Muscle of leg (tissue), 11 donors: ENCODE measurements around the gene SPATA33. TPM values are rescaled to one million over a fixed set of nuclear protein-coding genes. Genes with fewer than 3 reads are reported as not detected.
"Not testable (repeated sequence)": the region's sequence is repeated elsewhere in the genome, so short reads cannot be mapped to it uniquely, and the experiment has no call there.

ENCODE experiments used
- DNase-seq: peaks from one replicate; pipeline ENCODE4 v3.0.0; 2013
- H3K27ac ChIP-seq: one replicate; pipeline ENCODE4 v1.5.1; 2013; ENCODE audit warnings: mild to moderate bottlenecking, low read length, control low read depth
- H3K27me3 ChIP-seq: one replicate; pipeline ENCODE4 v1.6.1; 2013; ENCODE audit warnings: low read length; ENCODE audit not compliant: control insufficient read depth, insufficient read depth
- H3K36me3 ChIP-seq: one replicate; pipeline ENCODE4 v1.6.1; 2013; ENCODE audit warnings: low read length; ENCODE audit not compliant: control insufficient read depth, insufficient read depth
- H3K4me1 ChIP-seq: one replicate; pipeline ENCODE4 v1.6.1; 2013; ENCODE audit warnings: low read length; ENCODE audit not compliant: control insufficient read depth, insufficient read depth
- H3K4me3 ChIP-seq: one replicate; pipeline ENCODE4 v1.5.1; 2013; ENCODE audit warnings: low read length, control low read depth
- H3K9me3 ChIP-seq: replicated peaks from 2 replicates; pipeline ENCODE4 v1.6.1; 2013; ENCODE audit warnings: low read depth, low read length; ENCODE audit not compliant: control insufficient read depth
- WGBS: methylation state at CpG from one replicate; pipeline ENCODE4 v1.1.5; 2013; ENCODE audit warnings: missing lambda C conversion rate; ENCODE audit not compliant: insufficient coverage; 5-methylcytosine and 5-hydroxymethylcytosine counted together
- polyA plus RNA-seq, 8 donors: library from polyadenylated mRNA; unstranded; fragments of 120-200 nt; gene quantifications; one replicate each; pipeline versions ENCODE4 v1.2.1 to v1.2.3, GENCODE V29; 2013; ENCODE audit warnings: inconsistent platforms in 1 of 8, low replicate concordance in 1 of 8; ENCODE audit not compliant: insufficient read length in 8 of 8, insufficient read depth in 1 of 8
- total RNA-seq: library from RNA; stranded (reverse); fragments of 120-200 nt; gene quantifications from one replicate; pipeline ENCODE4 v1.2.4, GENCODE V29; 2013

Gene SPATA33
- total and polyA plus RNA-seq, 9 donors, result 2.7 to 7.1 (median 4.7) TPM

DNA sequence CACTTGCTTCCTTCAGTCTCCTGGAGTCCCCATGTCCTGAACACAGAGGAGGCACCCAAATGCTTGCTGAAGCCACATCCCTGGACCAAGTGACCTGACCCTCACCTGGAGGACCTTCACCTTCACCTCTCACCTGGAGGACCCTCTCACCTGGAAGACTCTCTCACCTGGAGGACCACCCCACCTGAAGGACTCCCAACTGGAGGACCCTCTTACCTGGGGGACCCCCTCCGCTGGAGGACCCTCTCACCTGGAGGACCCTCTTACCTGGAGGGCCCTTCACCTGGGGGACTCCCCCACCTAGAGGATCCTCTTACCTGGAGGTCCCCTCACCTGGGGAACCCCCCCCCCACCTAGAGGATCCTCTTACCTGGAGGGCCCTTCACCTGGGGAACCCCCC is 28.3 kb downstream of the SPATA33 start:
- Histone ChIP-seq H3K36me3 (peaks cover 11% of the 10 kb centered on the region), H3K4me3 (no peak overlapping the region), H3K27ac (no peak overlapping the region), H3K27me3 (no peaks in the 10 kb centered on the region), H3K9me3 (no peaks in the 10 kb centered on the region), H3K4me1 (peaks cover 13% of the 10 kb centered on the region)
- DNase-seq, result no peak
- no CpG with 5 or more reads among the region's 1 CpG for WGBS

- peaks cover 17% of the 10 kb centered on the region for H3K36me3 ChIP-seq
- H3K4me3 ChIP-seq, result peak within 1 kb of the TSS; percentile 72
- peak within 1 kb of the TSS; percentile 79 for H3K27ac ChIP-seq
- under 1% methylated on average over 67 of the region's 67 CpGs for WGBS
- H3K9me3 ChIP-seq, result no peaks in the 10 kb centered on the region
- no peaks in the 10 kb centered on the region for H3K27me3 ChIP-seq
- peaks cover 13% of the 10 kb centered on the region for H3K4me1 ChIP-seq
- peak; percentile 93 for DNase-seq
Observed at GRCh38 chr16:89686520-89687091, 29.0 kb downstream of the SPATA33 start, which contains the start of gene CDK10. TSS of gene CDK10 (plus strand) at chr16:89686689. CDS start at chr16:89686711, 22 bp downstream.

- 12% methylated on average over 38 of the region's 42 CpGs for WGBS
- Histone ChIP-seq H3K27ac (peak overlapping the region; percentile 42), H3K4me1 (peaks cover 13% of the 10 kb centered on the region), H3K27me3 (no peaks in the 10 kb centered on the region), H3K9me3 (no peaks in the 10 kb centered on the region), H3K36me3 (peaks cover 24% of the 10 kb centered on the region), H3K4me3 (peak overlapping the region; percentile 72)
- no peak for DNase-seq
Observed at GRCh38 chr16:89687092-89687940, 29.7 kb downstream of the SPATA33 start.

DNA sequence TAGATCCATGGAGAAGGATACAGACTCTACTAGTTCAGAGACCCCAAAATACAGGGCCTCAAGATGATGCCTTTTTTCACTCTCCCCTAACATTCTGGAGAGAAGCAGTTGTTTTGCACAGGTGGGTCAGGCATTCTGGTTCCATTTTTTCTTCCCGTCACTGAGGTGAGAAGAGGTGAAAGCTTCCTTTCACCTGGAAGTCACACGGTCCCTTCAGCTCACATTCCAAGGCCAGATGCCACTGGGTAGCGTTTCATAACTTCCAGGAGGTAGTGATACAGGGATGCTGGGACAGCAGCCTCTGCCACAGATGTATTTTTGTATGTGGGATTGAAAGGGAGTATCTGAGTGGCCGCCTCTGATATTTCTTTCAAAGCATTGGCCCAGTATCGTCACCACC is 30.8 kb downstream of the SPATA33 start:
- H3K4me3 ChIP-seq, result no peak overlapping the region
- no peaks in the 10 kb centered on the region for H3K27me3 ChIP-seq
- 100% methylated on average over 1 of the region's 5 CpGs for WGBS
- H3K9me3 ChIP-seq, result no peaks in the 10 kb centered on the region
- H3K4me1 ChIP-seq, result peaks cover 13% of the 10 kb centered on the region
- no peak for DNase-seq
- H3K27ac ChIP-seq, result no peak overlapping the region
- H3K36me3 ChIP-seq, result peaks cover 33% of the 10 kb centered on the region

- H3K4me1 ChIP-seq, result peaks cover 13% of the 10 kb centered on the region
- no peak overlapping the region for H3K27ac ChIP-seq
- H3K4me3 ChIP-seq, result no peak overlapping the region
- 93% methylated on average over 13 of the region's 13 CpGs for WGBS
- no peaks in the 10 kb centered on the region for H3K9me3 ChIP-seq
- no peaks in the 10 kb centered on the region for H3K27me3 ChIP-seq
- H3K36me3 ChIP-seq, result peaks cover 39% of the 10 kb centered on the region
- DNase-seq, result no peak
Observed at GRCh38 chr16:89689142-89689541, 31.5 kb downstream of the SPATA33 start.

DNA sequence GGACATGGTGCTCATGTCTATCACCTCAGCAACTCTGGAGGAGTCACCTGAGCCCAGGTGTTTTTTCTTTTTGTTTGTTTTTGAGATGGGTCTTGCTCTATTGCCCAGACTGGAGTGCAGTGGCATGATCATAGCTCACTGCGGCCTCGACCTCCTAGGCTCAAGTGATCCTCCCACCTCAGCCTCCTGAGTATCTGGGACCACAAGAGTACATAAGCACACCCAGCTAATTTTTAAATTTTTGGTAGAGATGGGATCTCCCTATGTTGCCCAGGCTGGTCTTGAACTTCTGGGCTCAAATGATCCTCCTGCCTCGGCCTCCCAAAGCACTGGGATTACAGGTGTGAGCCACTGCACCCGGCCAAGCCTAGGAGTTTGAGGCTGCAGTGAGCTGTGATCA is 32.0 kb downstream of the SPATA33 start:
- Histone ChIP-seq H3K4me1 (peaks cover 13% of the 10 kb centered on the region), H3K36me3 (peaks cover 43% of the 10 kb centered on the region)
- H3K9me3 ChIP-seq, DNase-seq, H3K4me3 ChIP-seq, H3K27ac ChIP-seq, H3K27me3 ChIP-seq: not testable (repeated sequence)
- 83% methylated on average over 1 of the region's 4 CpGs for WGBS

DNA sequence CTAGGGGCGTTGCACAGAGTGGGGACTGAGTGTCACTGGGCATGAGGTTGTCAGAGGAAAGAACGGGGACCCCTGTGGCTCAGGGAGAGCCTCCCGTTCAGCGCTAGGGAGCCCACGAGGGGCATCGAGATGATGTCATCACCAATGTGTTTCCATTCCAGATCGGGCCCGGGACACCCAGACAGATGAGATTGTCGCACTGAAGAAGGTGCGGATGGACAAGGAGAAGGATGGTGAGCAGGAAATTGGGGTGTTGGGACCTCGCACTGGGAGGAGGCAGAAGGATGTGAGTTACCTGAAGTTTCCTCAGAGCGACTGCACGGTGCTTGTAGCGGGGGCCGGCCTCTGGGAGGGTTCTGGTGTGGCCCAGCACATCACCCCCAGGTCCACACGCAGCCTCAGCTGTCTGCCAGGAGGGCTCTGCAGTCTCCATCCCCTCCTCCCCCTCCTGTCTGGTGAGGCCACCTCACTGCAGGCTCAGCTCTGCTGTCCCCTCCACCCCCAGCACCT is 32.8 kb downstream of the SPATA33 start:
- peaks cover 13% of the 10 kb centered on the region for H3K4me1 ChIP-seq
- no peaks in the 10 kb centered on the region for H3K27me3 ChIP-seq
- peaks cover 49% of the 10 kb centered on the region for H3K36me3 ChIP-seq
- no peaks in the 10 kb centered on the region for H3K9me3 ChIP-seq
- DNase-seq, result no peak
- no peak overlapping the region for H3K4me3 ChIP-seq
- no peak overlapping the region for H3K27ac ChIP-seq
- 92% methylated on average over 9 of the region's 16 CpGs for WGBS

DNA sequence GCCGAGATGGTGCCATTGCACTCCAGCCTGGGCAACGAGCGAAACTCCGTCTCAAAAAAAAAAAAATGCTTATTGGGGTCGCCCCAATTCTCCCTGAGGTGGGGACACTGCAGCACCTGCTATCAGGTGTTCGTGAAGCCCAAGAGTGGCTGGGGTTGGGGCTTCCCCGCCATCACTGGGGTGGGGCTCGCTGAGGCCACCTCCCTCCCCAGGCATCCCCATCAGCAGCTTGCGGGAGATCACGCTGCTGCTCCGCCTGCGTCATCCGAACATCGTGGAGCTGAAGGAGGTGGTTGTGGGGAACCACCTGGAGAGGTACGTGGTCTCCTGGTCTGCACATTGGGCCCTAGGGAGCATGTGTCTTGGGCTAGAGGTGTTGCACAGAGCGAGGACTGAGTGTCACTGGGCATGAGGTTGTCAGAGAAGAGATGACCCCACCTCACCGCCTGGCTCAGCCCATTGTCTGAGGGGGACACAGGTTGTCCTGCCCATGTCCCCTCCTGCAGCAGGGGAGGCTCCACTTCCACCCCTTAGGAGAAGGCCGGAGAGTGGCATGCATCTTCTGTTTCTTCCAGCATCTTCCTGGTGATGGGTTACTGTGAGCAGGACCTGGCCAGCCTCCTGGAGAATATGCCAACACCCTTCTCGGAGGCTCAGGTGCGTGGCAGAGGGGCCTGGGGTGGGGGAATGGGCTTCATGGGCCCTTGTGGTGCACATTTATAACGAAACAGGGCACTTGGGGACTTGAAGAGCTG is 33.8 kb downstream of the SPATA33 start:
- no peak overlapping the region for H3K4me3 ChIP-seq
- H3K4me1 ChIP-seq, result peaks cover 14% of the 10 kb centered on the region
- H3K27me3 ChIP-seq, result no peaks in the 10 kb centered on the region
- peaks cover 52% of the 10 kb centered on the region for H3K36me3 ChIP-seq
- no peaks in the 10 kb centered on the region for H3K9me3 ChIP-seq
- no peak overlapping the region for H3K27ac ChIP-seq
- WGBS, result 87% methylated on average over 12 of the region's 21 CpGs
- no peak for DNase-seq

GRCh38 chr16:89691986-89692569 is 34.4 kb downstream of the SPATA33 start:
- WGBS, result 94% methylated on average over 9 of the region's 13 CpGs
- Histone ChIP-seq H3K27ac (no peak overlapping the region), H3K4me3 (no peak overlapping the region), H3K36me3 (peaks cover 52% of the 10 kb centered on the region), H3K9me3 (no peaks in the 10 kb centered on the region), H3K4me1 (peaks cover 19% of the 10 kb centered on the region), H3K27me3 (no peaks in the 10 kb centered on the region)
- no peak for DNase-seq
